Esophagus squamous epithelium (tissue), 5 donors: ENCODE results near the gene PHF8. TPM values are rescaled to one million over a fixed set of nuclear protein-coding genes. Genes with fewer than 3 reads are reported as not detected.

Experiments
- DNase-seq: peaks from one replicate; lab custom pipeline; 2025; lab: John Stamatoyannopoulos, UW
- H3K27ac ChIP-seq, 4 donors: fragments of 200-600 bp; sonication (generic); one replicate each; pipeline ENCODE4 v1.5.1; 2016 to 2019; ENCODE audit warnings: mild to moderate bottlenecking in 1 of 4
- H3K27me3 ChIP-seq, 4 donors: fragments of 200-600 bp; sonication (generic); 1 replicate in 3 of 4; 2 replicates in 1 of 4; pipeline versions ENCODE4 v1.5.1 to v1.6.0; 2017 to 2021; ENCODE audit warnings: antibody characterized with exemption in 1 of 4
- H3K36me3 ChIP-seq, 3 donors: fragments of 200-600 bp; sonication (generic); one replicate each; pipeline ENCODE4 v1.5.1; 2016 to 2019
- H3K4me1 ChIP-seq, 3 donors: fragments of 200-600 bp; sonication (generic); one replicate each; pipeline ENCODE4 v1.5.1; 2017 to 2019
- H3K4me3 ChIP-seq, 4 donors: fragments of 200-600 bp; sonication (generic); 1 replicate in 3 of 4; 2 replicates in 1 of 4; pipeline ENCODE4 v1.5.1; 2016 to 2019; ENCODE audit warnings: mild to moderate bottlenecking in 2 of 4, moderate library complexity in 1 of 4
- H3K9me3 ChIP-seq, 3 donors: fragments of 200-600 bp; sonication (generic); one replicate each; pipeline ENCODE4 v1.5.1; 2016 to 2019
- CTCF ChIP-seq, 6 experiments: fragments of 450-650 bp in 4 of 6; fragments of 200-600 bp in 2 of 6; sonication (generic) in 2 of 6; IDR thresholded peaks; one replicate each; pipeline ENCODE4 v1.5.1; 2016 to 2019; ENCODE audit warnings: antibody characterized with exemption in 6 of 6, mild to moderate bottlenecking in 4 of 6, moderate library complexity in 4 of 6
- POLR2A ChIP-seq, 4 donors: fragments of 450-650 bp; IDR thresholded peaks; one replicate each; pipeline ENCODE4 v1.6.1; 2017; ENCODE audit warnings: antibody characterized with exemption in 4 of 4, mild to moderate bottlenecking in 4 of 4, moderate library complexity in 3 of 4
- WGBS, 2 donors: methylation state at CpG; one replicate each; pipeline ENCODE4 v1.1.5; 2018; 5-methylcytosine and 5-hydroxymethylcytosine counted together
- intact Hi-C: fragments of 100-400 bp; cut with DNase I; formaldehyde crosslinking; loops from one replicate; pipeline ENCODE4 v1.15.0; 2022
- total RNA-seq, 4 donors: library from RNA; depleted of rRNA; stranded (reverse); fragments of >200 nt; gene quantifications; one replicate each; pipeline ENCODE4 v1.1.0, GENCODE V29; 2016
- donor health status: DM: yes; HTN: yes; CAD: no.

The PHF8 gene
- total RNA-seq, 4 donors from 2014 or later, result 20.2 to 37.4 (median 28.7) TPM

GRCh38 chrX:53997724-53998123 lies 46.5 kb downstream of the PHF8 start:
- intact Hi-C loops, result no loop called here
- WGBS, 2 donors, result 86 to 94% methylated on average over 2 of the region's 2 CpGs
- TF ChIP-seq CTCF (IDR thresholded peaks at IDR 0.05) (no peak), POLR2A (IDR thresholded peaks at IDR 0.05) (no peak)
- Histone ChIP-seq H3K9me3 (no peaks in the 10 kb centered on the region), H3K4me3 (no peak overlapping the region), H3K36me3 (peaks cover 0 to 96% (median 0%) of the 10 kb centered on the region in 3 donors), H3K27ac (no peak overlapping the region), H3K27me3 (no peaks in the 10 kb centered on the region), H3K4me1 (no peaks in the 10 kb centered on the region)
- DNase-seq, result no peak

GRCh38 chrX:53992589-53992988 lies 51.7 kb downstream of the PHF8 start:
- TF ChIP-seq POLR2A (IDR thresholded peaks at IDR 0.05) (no peak), CTCF (IDR thresholded peaks at IDR 0.05) (no peak)
- 80 to 83% methylated on average over 1 of the region's 4 CpGs for WGBS, 2 donors

GRCh38 chrX:53990171-53990570 lies 54.1 kb downstream of the PHF8 start:
- no peak overlapping the region for H3K4me3 ChIP-seq
- H3K27me3 ChIP-seq, result no peaks in the 10 kb centered on the region
- H3K27ac ChIP-seq, result no peak overlapping the region
- no peaks in the 10 kb centered on the region for H3K4me1 ChIP-seq
- H3K36me3 ChIP-seq, result peaks cover 0 to 79% (median 0%) of the 10 kb centered on the region in 3 donors
- H3K9me3 ChIP-seq, result no peaks in the 10 kb centered on the region
- no peak for TF ChIP-seq CTCF (IDR thresholded peaks at IDR 0.05)
- intact Hi-C loops, result no loop called here
- no peak for DNase-seq
- 71 to 93% methylated on average over 2 of the region's 2 CpGs for WGBS, 2 donors

More at GRCh38 chrX:53992589-53992988, 51.7 kb downstream of the PHF8 start:
- no peaks in the 10 kb centered on the region for H3K9me3 ChIP-seq
- intact Hi-C loops, result no loop called here
- peaks cover 0 to 76% (median 0%) of the 10 kb centered on the region in 3 donors for H3K36me3 ChIP-seq
- H3K4me1 ChIP-seq, result no peaks in the 10 kb centered on the region
- no peak overlapping the region for H3K4me3 ChIP-seq
- H3K27ac ChIP-seq, result no peak overlapping the region
- no peak for DNase-seq
- H3K27me3 ChIP-seq, result no peaks in the 10 kb centered on the region

GRCh38 chrX:53984895-53985294 lies 59.4 kb downstream of the PHF8 start:
- H3K27ac ChIP-seq, result no peak overlapping the region
- intact Hi-C loops, result no loop called here
- H3K27me3 ChIP-seq, result no peaks in the 10 kb centered on the region
- no peaks in the 10 kb centered on the region for H3K4me1 ChIP-seq
- H3K9me3 ChIP-seq, result no peaks in the 10 kb centered on the region
- no peak for DNase-seq
- H3K4me3 ChIP-seq, result no peak overlapping the region
- WGBS, 2 donors, result 68 to 100% methylated on average over 2 to 7 of the region's 12 CpGs
- H3K36me3 ChIP-seq, result peaks cover 0 to 88% (median 0%) of the 10 kb centered on the region in 3 donors
- TF ChIP-seq POLR2A (IDR thresholded peaks at IDR 0.05) (no peak), CTCF (IDR thresholded peaks at IDR 0.05) (no peak)

GRCh38 chrX:53974529-53974928 lies 69.7 kb downstream of the PHF8 start:
- intact Hi-C loops, result no loop called here
- 85 to 100% methylated on average over 6 of the region's 6 CpGs for WGBS, 2 donors
- TF ChIP-seq CTCF (IDR thresholded peaks at IDR 0.05), result no peak
- TF ChIP-seq POLR2A (IDR thresholded peaks at IDR 0.05), result no peak
- Histone ChIP-seq H3K27me3 (no peaks in the 10 kb centered on the region), H3K4me3 (no peak overlapping the region), H3K9me3 (peaks cover 0 to 6% (median 0%) of the 10 kb centered on the region in 3 donors), H3K4me1 (no peaks in the 10 kb centered on the region), H3K36me3 (peaks cover 0 to 65% (median under 1%) of the 10 kb centered on the region in 3 donors), H3K27ac (no peak overlapping the region)
- DNase-seq, result no peak
